ENCODE measurements around the gene WDFY1.
A peak's percentile ranks its signal among the peaks of the same experiment; 100 is the strongest.

WDFY1 gene

DNA sequence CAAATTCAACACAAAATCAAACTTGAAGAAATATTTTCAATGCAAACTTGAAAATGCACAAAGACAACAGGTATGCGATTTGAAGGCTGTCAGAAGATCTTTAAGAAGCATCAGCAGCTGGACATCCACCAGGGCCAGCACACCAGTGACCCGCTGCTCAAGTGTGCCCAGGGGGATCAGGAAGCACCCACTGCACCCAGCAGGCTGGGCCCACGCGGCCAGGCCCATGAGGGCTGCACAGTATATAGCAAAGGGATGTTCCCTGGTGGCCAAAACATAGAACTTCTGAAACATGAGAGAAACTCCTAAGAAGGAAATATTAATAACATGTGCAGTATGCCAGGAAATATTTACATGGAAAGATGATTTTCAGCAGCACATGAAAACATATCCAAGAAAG, 25.0 kb downstream of the WDFY1 start:
- TF ChIP-seq CSRNP3 (CRISPR knock-in tag; IDR thresholded peaks at IDR 0.05) = no peak
- TF ChIP-seq CREB5 (CRISPR knock-in tag; IDR thresholded peaks at IDR 0.05; ENCODE audit: low read depth) = no peak
- no peak for TF ChIP-seq ZC3H10 (CRISPR knock-in tag; IDR thresholded peaks at IDR 0.05)
- no peak for TF ChIP-seq ZFP3 (CRISPR knock-in tag; IDR thresholded peaks at IDR 0.05)
- no peak for TF ChIP-seq PATZ1 (CRISPR knock-in tag; IDR thresholded peaks at IDR 0.05; ENCODE audit: borderline replicate concordance)
- TF ChIP-seq TOX (CRISPR knock-in tag; IDR thresholded peaks at IDR 0.05; ENCODE audit: borderline replicate concordance) = no peak
- no peak for TF ChIP-seq ISL1 (CRISPR knock-in tag; IDR thresholded peaks at IDR 0.05)
- no peak for TF ChIP-seq ZNF565 (CRISPR knock-in tag; conservative IDR thresholded peaks at IDR 0.05; ENCODE audit: low read depth)
- no peak for TF ChIP-seq RARB (CRISPR knock-in tag; IDR thresholded peaks at IDR 0.05)
- TF ChIP-seq SNAI2 (CRISPR knock-in tag; IDR thresholded peaks at IDR 0.05) = no peak
- no peak for TF ChIP-seq BACH2 (CRISPR knock-in tag; IDR thresholded peaks at IDR 0.05; ENCODE audit: borderline replicate concordance)
- no peak for TF ChIP-seq PPARA (CRISPR knock-in tag; IDR thresholded peaks at IDR 0.05; ENCODE audit: borderline replicate concordance)
- TF ChIP-seq OSR1 (CRISPR knock-in tag; IDR thresholded peaks at IDR 0.05) = no peak
- no peak for TF ChIP-seq ESRRG (CRISPR knock-in tag; IDR thresholded peaks at IDR 0.05)
- TF ChIP-seq POU6F1 (CRISPR knock-in tag; IDR thresholded peaks at IDR 0.05; ENCODE audit: borderline replicate concordance, low read depth) = no peak
- TF ChIP-seq ZFP30 (CRISPR knock-in tag; IDR thresholded peaks at IDR 0.05) = no peak
- TF ChIP-seq ARNTL (CRISPR knock-in tag; IDR thresholded peaks at IDR 0.05; ENCODE audit: borderline replicate concordance, low read depth) = no peak
- TF ChIP-seq CSDC2 (CRISPR knock-in tag; IDR thresholded peaks at IDR 0.05) = no peak
- TF ChIP-seq GLIS3 (CRISPR knock-in tag; IDR thresholded peaks at IDR 0.05) = no peak
- TF ChIP-seq ZNF8 (CRISPR knock-in tag; IDR thresholded peaks at IDR 0.05) = no peak
- ATAC-seq = peak; percentile 40; the same call in 2 of the 3 replicates

- TF ChIP-seq, protein P1, sequence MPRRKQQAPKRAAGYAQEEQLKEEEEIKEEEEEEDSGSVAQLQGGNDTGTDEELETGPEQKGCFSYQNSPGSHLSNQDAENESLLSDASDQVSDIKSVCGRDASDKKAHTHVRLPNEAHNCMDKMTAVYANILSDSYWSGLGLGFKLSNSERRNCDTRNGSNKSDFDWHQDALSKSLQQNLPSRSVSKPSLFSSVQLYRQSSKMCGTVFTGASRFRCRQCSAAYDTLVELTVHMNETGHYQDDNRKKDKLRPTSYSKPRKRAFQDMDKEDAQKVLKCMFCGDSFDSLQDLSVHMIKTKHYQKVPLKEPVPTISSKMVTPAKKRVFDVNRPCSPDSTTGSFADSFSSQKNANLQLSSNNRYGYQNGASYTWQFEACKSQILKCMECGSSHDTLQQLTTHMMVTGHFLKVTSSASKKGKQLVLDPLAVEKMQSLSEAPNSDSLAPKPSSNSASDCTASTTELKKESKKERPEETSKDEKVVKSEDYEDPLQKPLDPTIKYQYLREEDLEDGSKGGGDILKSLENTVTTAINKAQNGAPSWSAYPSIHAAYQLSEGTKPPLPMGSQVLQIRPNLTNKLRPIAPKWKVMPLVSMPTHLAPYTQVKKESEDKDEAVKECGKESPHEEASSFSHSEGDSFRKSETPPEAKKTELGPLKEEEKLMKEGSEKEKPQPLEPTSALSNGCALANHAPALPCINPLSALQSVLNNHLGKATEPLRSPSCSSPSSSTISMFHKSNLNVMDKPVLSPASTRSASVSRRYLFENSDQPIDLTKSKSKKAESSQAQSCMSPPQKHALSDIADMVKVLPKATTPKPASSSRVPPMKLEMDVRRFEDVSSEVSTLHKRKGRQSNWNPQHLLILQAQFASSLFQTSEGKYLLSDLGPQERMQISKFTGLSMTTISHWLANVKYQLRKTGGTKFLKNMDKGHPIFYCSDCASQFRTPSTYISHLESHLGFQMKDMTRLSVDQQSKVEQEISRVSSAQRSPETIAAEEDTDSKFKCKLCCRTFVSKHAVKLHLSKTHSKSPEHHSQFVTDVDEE (CRISPR knock-in tag; IDR thresholded peaks at IDR 0.05) = no peak
- TF ChIP-seq ESRRG (CRISPR knock-in tag; IDR thresholded peaks at IDR 0.05) = no peak
- TF ChIP-seq ZFP3 (CRISPR knock-in tag; IDR thresholded peaks at IDR 0.05) = no peak
- TF ChIP-seq CSRNP3 (CRISPR knock-in tag; IDR thresholded peaks at IDR 0.05) = no peak
- no peak for TF ChIP-seq POU6F1 (CRISPR knock-in tag; IDR thresholded peaks at IDR 0.05; ENCODE audit: borderline replicate concordance, low read depth)
- no peak for TF ChIP-seq CSDC2 (CRISPR knock-in tag; IDR thresholded peaks at IDR 0.05)
- TF ChIP-seq ZC3H10 (CRISPR knock-in tag; IDR thresholded peaks at IDR 0.05) = no peak
- no peak for TF ChIP-seq RARB (CRISPR knock-in tag; IDR thresholded peaks at IDR 0.05)
- no peak for TF ChIP-seq ZFP30 (CRISPR knock-in tag; IDR thresholded peaks at IDR 0.05)
- TF ChIP-seq GLIS3 (CRISPR knock-in tag; IDR thresholded peaks at IDR 0.05) = no peak
- TF ChIP-seq PATZ1 (CRISPR knock-in tag; IDR thresholded peaks at IDR 0.05; ENCODE audit: borderline replicate concordance) = no peak
- no peak for TF ChIP-seq SNAI2 (CRISPR knock-in tag; IDR thresholded peaks at IDR 0.05)
- TF ChIP-seq TOX (CRISPR knock-in tag; IDR thresholded peaks at IDR 0.05; ENCODE audit: borderline replicate concordance) = no peak
- TF ChIP-seq TCF4 (CRISPR knock-in tag; IDR thresholded peaks at IDR 0.05; ENCODE audit: borderline replicate concordance) = no peak
- TF ChIP-seq ZNF565 (CRISPR knock-in tag; conservative IDR thresholded peaks at IDR 0.05; ENCODE audit: low read depth) = no peak
- TF ChIP-seq BACH2 (CRISPR knock-in tag; IDR thresholded peaks at IDR 0.05; ENCODE audit: borderline replicate concordance) = no peak
- no peak for TF ChIP-seq OSR1 (CRISPR knock-in tag; IDR thresholded peaks at IDR 0.05)
- no peak for TF ChIP-seq PPARA (CRISPR knock-in tag; IDR thresholded peaks at IDR 0.05; ENCODE audit: borderline replicate concordance)
- TF ChIP-seq ZNF70 (CRISPR knock-in tag; IDR thresholded peaks at IDR 0.05) = no peak
- TF ChIP-seq ARNTL (CRISPR knock-in tag; IDR thresholded peaks at IDR 0.05; ENCODE audit: borderline replicate concordance, low read depth) = no peak
- ATAC-seq = no peak
Measured at GRCh38 chr2:223918671-223919134, 26.4 kb downstream of the WDFY1 start.

Data from SK-N-SH treated with all-trans-retinoic acid at 6 μM for 48 hours (cell line).